GM13977 (cell line): ENCODE data around the gene RAB11FIP3.

Experiments used
- DNase-seq: peaks from one replicate; pipeline ENCODE4 v3.0.0; 2012; ENCODE audit warnings: low spot score
- CTCF ChIP-seq: IDR thresholded peaks from 2 replicates; pipeline ENCODE4 v1.5.1; 2012; ENCODE audit warnings: mild to moderate bottlenecking, control low read depth; ENCODE audit not compliant: insufficient read depth; ENCODE audit errors: extremely low read depth, missing control alignments
- in situ Hi-C: fragments of 300-500 bp; cut with MboI; formaldehyde crosslinking; loops from one replicate; pipeline ENCODE4 v1.12.0; 2022; ENCODE audit warnings: low sequenced_read_pairs, low pct_unique_long_range_greater_than_20kb, mixed read lengths, inconsistent platforms; ENCODE audit not compliant: unreplicated experiment

RAB11FIP3 gene

GRCh38 chr16:518858-519257, 93.4 kb downstream of the RAB11FIP3 start:
- TF ChIP-seq CTCF, result no peak
- in situ Hi-C loops, result no loop called here
- no peak for DNase-seq

GRCh38 chr16:519425-519824, 94.0 kb downstream of the RAB11FIP3 start:
- no peak for TF ChIP-seq CTCF
- DNase-seq, result no peak
- in situ Hi-C loops, result no loop called here

- TF ChIP-seq CTCF, result no peak
- in situ Hi-C loops, result no loop called here
- no peak for DNase-seq
Observed at GRCh38 chr16:519841-520687, 94.6 kb downstream of the RAB11FIP3 start.

GRCh38 chr16:520847-521246, 95.4 kb downstream of the RAB11FIP3 start:
- in situ Hi-C loops, result no loop called here
- no peak for TF ChIP-seq CTCF
- no peak for DNase-seq

GRCh38 chr16:521381-522210, 96.1 kb downstream of the RAB11FIP3 start:
- DNase-seq, result no peak
- in situ Hi-C loops, result no loop called here
- TF ChIP-seq CTCF, result no peak

GRCh38 chr16:522320-523096, 97.1 kb downstream of the RAB11FIP3 start:
- DNase-seq, result no peak
- in situ Hi-C loops, result no loop called here
- no peak for TF ChIP-seq CTCF
